Measurements from ENCODE around the gene ITIH5. TPM values are rescaled to one million over a fixed set of nuclear protein-coding genes. Genes with fewer than 3 reads are reported as not detected.
A peak's percentile ranks its signal among the peaks of the same experiment; 100 is the strongest.

Gene ITIH5
- total RNA-seq, 3 donors from 2014 or later (not counting 1 experiment from before 2014, with no cell fraction given): not detected

DNA sequence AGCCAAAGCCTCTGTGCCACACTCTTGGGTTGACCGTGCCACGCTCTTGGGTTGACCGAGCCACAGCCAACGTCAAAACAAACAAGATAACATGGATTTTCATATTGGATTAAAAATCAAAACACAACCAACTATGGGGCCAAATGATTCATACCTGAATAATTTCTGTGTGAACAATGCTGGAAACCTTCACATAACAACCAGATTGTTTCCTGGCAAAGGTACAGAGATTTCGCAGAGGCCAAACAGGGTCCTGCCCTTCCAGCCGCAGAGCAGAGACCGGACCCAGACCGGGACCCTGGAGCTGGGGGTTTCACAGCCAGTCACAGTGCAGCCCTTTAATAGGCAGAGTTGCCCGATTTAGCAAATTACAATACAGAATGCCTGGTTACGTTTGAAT, 40.5 kb downstream of the ITIH5 start:
- 82% methylated on average over 10 of the region's 10 CpGs for WGBS (ENCODE audit: insufficient coverage)

DNA sequence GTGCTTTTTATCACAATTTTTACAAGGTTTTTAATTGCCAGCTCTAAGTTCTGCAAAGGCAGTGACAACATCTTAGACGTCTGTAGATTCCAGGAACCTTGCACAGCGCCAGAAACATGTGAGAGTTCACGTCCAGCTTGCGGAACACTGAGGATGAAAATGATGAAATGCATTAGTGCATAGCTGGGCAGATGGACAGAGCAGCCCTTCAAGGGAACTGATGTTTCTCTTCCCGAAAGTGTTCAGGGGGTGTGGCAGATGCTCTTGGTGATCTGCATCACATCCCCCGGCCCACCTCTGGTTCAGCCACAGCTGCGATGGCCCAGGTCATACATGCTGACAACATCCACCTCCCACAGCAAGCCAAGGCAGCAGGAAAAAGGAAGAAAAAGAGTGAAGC, 40.9 kb downstream of the ITIH5 start:
- no peaks in the 10 kb centered on the region for H3K9me3 ChIP-seq (ENCODE audit: control insufficient read depth, insufficient read depth, low read length)
- H3K9me3 Mint-ChIP-seq: peaks cover 0 to 5% of the 10 kb centered on the region in 2 donors
- TF ChIP-seq, protein P1, sequence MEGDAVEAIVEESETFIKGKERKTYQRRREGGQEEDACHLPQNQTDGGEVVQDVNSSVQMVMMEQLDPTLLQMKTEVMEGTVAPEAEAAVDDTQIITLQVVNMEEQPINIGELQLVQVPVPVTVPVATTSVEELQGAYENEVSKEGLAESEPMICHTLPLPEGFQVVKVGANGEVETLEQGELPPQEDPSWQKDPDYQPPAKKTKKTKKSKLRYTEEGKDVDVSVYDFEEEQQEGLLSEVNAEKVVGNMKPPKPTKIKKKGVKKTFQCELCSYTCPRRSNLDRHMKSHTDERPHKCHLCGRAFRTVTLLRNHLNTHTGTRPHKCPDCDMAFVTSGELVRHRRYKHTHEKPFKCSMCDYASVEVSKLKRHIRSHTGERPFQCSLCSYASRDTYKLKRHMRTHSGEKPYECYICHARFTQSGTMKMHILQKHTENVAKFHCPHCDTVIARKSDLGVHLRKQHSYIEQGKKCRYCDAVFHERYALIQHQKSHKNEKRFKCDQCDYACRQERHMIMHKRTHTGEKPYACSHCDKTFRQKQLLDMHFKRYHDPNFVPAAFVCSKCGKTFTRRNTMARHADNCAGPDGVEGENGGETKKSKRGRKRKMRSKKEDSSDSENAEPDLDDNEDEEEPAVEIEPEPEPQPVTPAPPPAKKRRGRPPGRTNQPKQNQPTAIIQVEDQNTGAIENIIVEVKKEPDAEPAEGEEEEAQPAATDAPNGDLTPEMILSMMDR (IDR thresholded peaks at IDR 0.05): no peak
- intact Hi-C loops (cut with micrococcal nuclease): no loop called here
- DNase-seq: no peak
- no peaks in the 10 kb centered on the region for H3K27me3 ChIP-seq (ENCODE audit: control insufficient read depth, insufficient read depth, low read length)
- WGBS (ENCODE audit: insufficient coverage): 88% methylated on average over 7 of the region's 7 CpGs
- H3K4me1 Mint-ChIP-seq: no peaks in the 10 kb centered on the region
- H3K27ac ChIP-seq (ENCODE audit: low read length): no peak overlapping the region
- no peaks in the 10 kb centered on the region for H3K36me3 ChIP-seq (ENCODE audit: control insufficient read depth, insufficient read depth, low read length)
- H3K4me3 Mint-ChIP-seq: no peak overlapping the region
- no peak for ATAC-seq
- H3K27me3 Mint-ChIP-seq (ENCODE audit: low read depth in 2 of 2): peaks cover 4 to 23% of the 10 kb centered on the region in 2 donors
- no peaks in the 10 kb centered on the region for H3K36me3 Mint-ChIP-seq
- no peak overlapping the region for H3K4me3 ChIP-seq (ENCODE audit: low read length)
- no peaks in the 10 kb centered on the region for H3K4me1 ChIP-seq (ENCODE audit: control insufficient read depth, insufficient read depth, low read length)
- H3K27ac Mint-ChIP-seq: no peak overlapping the region

More for the DNA sequence above, 40.5 kb downstream of the ITIH5 start:
- Mint-ChIP-seq H3K4me3 (no peak overlapping the region), H3K9me3 (peaks cover 0 to 5% of the 10 kb centered on the region in 2 donors), H3K27me3 (ENCODE audit: low read depth in 2 of 2) (peaks cover 4 to 28% of the 10 kb centered on the region in 2 donors), H3K27ac (no peak overlapping the region), H3K36me3 (no peaks in the 10 kb centered on the region), H3K4me1 (no peaks in the 10 kb centered on the region)
- H3K4me3 ChIP-seq (ENCODE audit: low read length): no peak overlapping the region
- H3K27ac ChIP-seq (ENCODE audit: low read length): no peak overlapping the region
- no peak for ATAC-seq
- no peaks in the 10 kb centered on the region for H3K4me1 ChIP-seq (ENCODE audit: control insufficient read depth, insufficient read depth, low read length)
- TF ChIP-seq, protein P1 (IDR thresholded peaks at IDR 0.05): no peak
- intact Hi-C loops (cut with micrococcal nuclease): no loop called here
- H3K9me3 ChIP-seq (ENCODE audit: control insufficient read depth, insufficient read depth, low read length): no peaks in the 10 kb centered on the region
- H3K27me3 ChIP-seq (ENCODE audit: control insufficient read depth, insufficient read depth, low read length): no peaks in the 10 kb centered on the region
- no peak for DNase-seq
- no peaks in the 10 kb centered on the region for H3K36me3 ChIP-seq (ENCODE audit: control insufficient read depth, insufficient read depth, low read length)

DNA sequence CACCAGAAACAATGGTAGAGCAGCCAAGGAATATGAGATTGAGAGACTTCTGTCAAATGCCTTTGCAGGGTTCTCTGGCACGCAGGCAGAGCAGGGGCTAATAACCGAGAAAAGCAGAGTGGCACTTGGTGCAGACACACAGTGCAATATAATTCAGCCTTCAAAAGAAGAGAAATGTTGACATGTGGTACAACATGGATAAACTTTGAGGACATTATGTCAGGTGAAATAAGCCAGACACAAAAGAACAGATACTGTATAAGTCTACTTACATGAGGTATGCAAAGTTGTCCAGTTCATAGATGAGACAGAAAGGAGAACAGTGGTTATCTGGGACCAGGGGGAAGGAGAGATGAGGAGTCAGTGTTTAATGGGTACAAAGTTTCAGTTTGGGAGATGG, 41.8 kb downstream of the ITIH5 start:
- H3K27ac ChIP-seq (ENCODE audit: low read length): no peak overlapping the region
- no peaks in the 10 kb centered on the region for H3K9me3 ChIP-seq (ENCODE audit: control insufficient read depth, insufficient read depth, low read length)
- H3K4me3 ChIP-seq (ENCODE audit: low read length): no peak overlapping the region
- ATAC-seq: no peak
- intact Hi-C loops (cut with micrococcal nuclease): no loop called here
- no peaks in the 10 kb centered on the region for H3K36me3 Mint-ChIP-seq
- no peaks in the 10 kb centered on the region for H3K4me1 ChIP-seq (ENCODE audit: control insufficient read depth, insufficient read depth, low read length)
- WGBS (ENCODE audit: insufficient coverage): 93% methylated on average over 2 of the region's 2 CpGs
- H3K27me3 ChIP-seq (ENCODE audit: control insufficient read depth, insufficient read depth, low read length): no peaks in the 10 kb centered on the region
- H3K4me3 Mint-ChIP-seq: no peak overlapping the region
- no peak overlapping the region for H3K27ac Mint-ChIP-seq
- peaks cover 6 to 17% of the 10 kb centered on the region in 2 donors for H3K27me3 Mint-ChIP-seq (ENCODE audit: low read depth in 2 of 2)
- H3K4me1 Mint-ChIP-seq: no peaks in the 10 kb centered on the region
- H3K9me3 Mint-ChIP-seq: peaks cover 0 to 5% of the 10 kb centered on the region in 2 donors
- TF ChIP-seq, protein P1 (IDR thresholded peaks at IDR 0.05): no peak
- DNase-seq: no peak
- no peaks in the 10 kb centered on the region for H3K36me3 ChIP-seq (ENCODE audit: control insufficient read depth, insufficient read depth, low read length)

DNA sequence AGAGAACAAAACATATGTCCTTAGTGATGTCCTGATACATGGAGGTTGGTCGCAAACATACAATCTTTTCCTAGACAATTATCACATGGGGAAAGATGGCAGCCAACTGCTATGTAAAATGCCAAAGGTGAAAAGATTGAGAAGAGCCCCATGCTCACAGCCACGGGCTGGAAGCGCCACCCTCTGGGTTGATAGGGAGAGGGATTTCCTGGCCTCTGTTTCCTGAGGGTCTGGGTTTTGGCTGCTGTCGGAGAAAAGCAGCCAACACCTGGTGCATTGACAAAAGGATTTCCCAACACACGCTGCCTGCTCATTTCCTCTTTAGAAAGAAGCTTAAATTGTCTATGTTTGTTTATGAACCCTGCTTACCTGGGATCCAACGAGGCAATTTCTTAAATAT, 43.8 kb downstream of the ITIH5 start:
- intact Hi-C loops (cut with micrococcal nuclease): no loop called here

More for the DNA sequence above, 43.8 kb downstream of the ITIH5 start:
- Mint-ChIP-seq H3K27me3 (ENCODE audit: low read depth in 2 of 2) (peaks cover 11 to 17% of the 10 kb centered on the region in 2 donors), H3K36me3 (no peaks in the 10 kb centered on the region), H3K9me3 (no peaks in the 10 kb centered on the region), H3K4me1 (peaks cover 0 to 5% of the 10 kb centered on the region in 2 donors), H3K4me3 (no peak overlapping the region), H3K27ac (no peak overlapping the region)
- no peaks in the 10 kb centered on the region for H3K36me3 ChIP-seq (ENCODE audit: control insufficient read depth, insufficient read depth, low read length)
- ATAC-seq: no peak
- H3K4me1 ChIP-seq (ENCODE audit: control insufficient read depth, insufficient read depth, low read length): no peaks in the 10 kb centered on the region
- H3K9me3 ChIP-seq (ENCODE audit: control insufficient read depth, insufficient read depth, low read length): no peaks in the 10 kb centered on the region
- H3K27ac ChIP-seq (ENCODE audit: low read length): no peak overlapping the region
- DNase-seq: peak in 1 of 2 donors; percentile 15
- no peak overlapping the region for H3K4me3 ChIP-seq (ENCODE audit: low read length)
- TF ChIP-seq, protein P1 (IDR thresholded peaks at IDR 0.05): no peak
- H3K27me3 ChIP-seq (ENCODE audit: control insufficient read depth, insufficient read depth, low read length): no peaks in the 10 kb centered on the region
- WGBS (ENCODE audit: insufficient coverage): 24% methylated on average over 5 of the region's 6 CpGs
